Neural crest cell (in vitro differentiated cells): ENCODE results near the gene A3GALT2. TPM values are rescaled to one million over a fixed set of nuclear protein-coding genes. Genes with fewer than 3 reads are reported as not detected.

Experiments used
- DNase-seq: peaks from one replicate; pipeline ENCODE4 v3.0.0; 2021; ENCODE audit warnings: low read depth, mixed read lengths, low spot score
- H3K27ac Mint-ChIP-seq: one replicate; pipeline ENCODE4 v1.8.0; 2021; ENCODE audit warnings: mild to moderate bottlenecking, mixed read lengths; ENCODE audit not compliant: unreplicated experiment
- H3K27me3 Mint-ChIP-seq: 2 replicates; pipeline ENCODE4 v1.8.0; 2021; ENCODE audit warnings: low read depth, mild to moderate bottlenecking, mixed read lengths
- H3K36me3 Mint-ChIP-seq: 2 replicates; pipeline ENCODE4 v1.8.0; 2021; ENCODE audit warnings: low read depth, mild to moderate bottlenecking, mixed read lengths
- H3K4me1 Mint-ChIP-seq: 2 replicates; pipeline ENCODE4 v1.8.0; 2021; ENCODE audit warnings: mixed read lengths
- H3K4me3 Mint-ChIP-seq: one replicate; pipeline ENCODE4 v1.8.0; 2021; ENCODE audit warnings: mild to moderate bottlenecking, mixed read lengths
- H3K9me3 Mint-ChIP-seq: 2 replicates; pipeline ENCODE4 v1.8.0; 2021; ENCODE audit warnings: mixed read lengths
- CTCF ChIP-seq: fragments of 200-600 bp; sonication (generic); conservative IDR thresholded peaks from 2 replicates; pipeline ENCODE4 v1.5.0; 2021; ENCODE audit warnings: antibody characterized with exemption, mild to moderate bottlenecking
- total RNA-seq: library from RNA; stranded (reverse); gene quantifications from 2 replicates; pipeline ENCODE4 v1.2.1, GENCODE V29; 2021

Gene A3GALT2
- total RNA-seq, 1 donor from 2014 or later = not detected

GRCh38 chr1:33367485-33368405 is 46.8 kb upstream of the A3GALT2 start:
- H3K36me3 Mint-ChIP-seq = peaks cover 4% of the 10 kb centered on the region
- no peaks in the 10 kb centered on the region for H3K27me3 Mint-ChIP-seq
- TF ChIP-seq CTCF = peak; percentile 98
- H3K9me3 Mint-ChIP-seq = no peaks in the 10 kb centered on the region
- H3K4me1 Mint-ChIP-seq = peaks cover 57% of the 10 kb centered on the region
- peak; percentile 94 for DNase-seq
- H3K27ac Mint-ChIP-seq = peak overlapping the region; percentile 62
- H3K4me3 Mint-ChIP-seq = peak overlapping the region; percentile 64

DNA sequence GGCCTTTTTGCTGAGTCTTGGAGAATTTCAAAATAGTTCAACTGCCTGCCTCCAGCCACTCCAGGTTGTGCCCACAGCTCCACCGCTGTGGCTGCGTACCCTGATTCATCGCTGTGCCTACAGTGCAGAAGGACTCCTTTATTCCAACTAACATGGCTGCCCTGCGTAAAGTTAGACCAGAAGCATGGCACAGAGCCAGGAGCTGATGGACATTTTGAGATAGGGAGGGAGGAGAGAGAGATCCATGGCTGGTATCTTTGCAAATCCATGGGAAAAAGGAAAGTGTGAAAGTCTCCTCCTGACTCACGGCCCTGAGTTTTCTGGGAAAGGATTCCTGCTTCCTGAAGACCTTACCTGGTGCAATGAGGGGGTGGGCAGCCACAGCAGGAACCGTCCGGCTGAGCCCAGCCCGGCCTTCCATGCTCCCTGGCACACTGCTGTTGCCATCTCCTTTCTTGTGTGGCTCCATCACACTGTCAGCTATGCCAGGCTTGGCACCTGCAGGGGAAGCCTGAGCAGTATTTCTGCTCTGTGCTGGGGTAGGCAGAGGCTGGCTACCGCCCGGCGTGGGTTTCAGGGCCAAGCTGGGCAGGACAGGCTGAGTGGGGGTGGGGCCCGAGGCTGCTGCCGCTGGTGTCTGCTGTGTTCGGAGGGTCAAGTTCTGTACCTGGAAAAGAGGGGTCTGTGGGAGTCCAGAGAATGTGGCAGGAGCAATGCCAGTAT is 46.0 kb upstream of the A3GALT2 start:
- peaks cover 4% of the 10 kb centered on the region for H3K36me3 Mint-ChIP-seq
- no peak for DNase-seq
- no peaks in the 10 kb centered on the region for H3K9me3 Mint-ChIP-seq
- H3K4me3 Mint-ChIP-seq = peak overlapping the region; percentile 64
- peak overlapping the region; percentile 8 for H3K27ac Mint-ChIP-seq
- peaks cover 62% of the 10 kb centered on the region for H3K4me1 Mint-ChIP-seq
- no peaks in the 10 kb centered on the region for H3K27me3 Mint-ChIP-seq
- TF ChIP-seq CTCF = no peak

- TF ChIP-seq CTCF = no peak
- Mint-ChIP-seq H3K36me3 (no peaks in the 10 kb centered on the region), H3K4me3 (peak overlapping the region; percentile 81), H3K27me3 (no peaks in the 10 kb centered on the region), H3K27ac (peak overlapping the region; percentile 97), H3K4me1 (peaks cover 75% of the 10 kb centered on the region), H3K9me3 (no peaks in the 10 kb centered on the region)
- no peak for DNase-seq
These were observed 44.7 kb upstream of the A3GALT2 start for GRCh38 chr1:33365560-33365997.

- Mint-ChIP-seq H3K9me3 (no peaks in the 10 kb centered on the region), H3K4me3 (peak overlapping the region; percentile 81), H3K4me1 (peaks cover 84% of the 10 kb centered on the region), H3K27ac (peak overlapping the region; percentile 97), H3K27me3 (no peaks in the 10 kb centered on the region), H3K36me3 (no peaks in the 10 kb centered on the region)
- no peak for TF ChIP-seq CTCF
- DNase-seq = no peak
These were observed 43.6 kb upstream of the A3GALT2 start for GRCh38 chr1:33364565-33364918.

- Mint-ChIP-seq H3K27ac (peak overlapping the region; percentile 100), H3K36me3 (no peaks in the 10 kb centered on the region), H3K9me3 (no peaks in the 10 kb centered on the region), H3K27me3 (no peaks in the 10 kb centered on the region), H3K4me3 (peak overlapping the region; percentile 81), H3K4me1 (peaks cover 95% of the 10 kb centered on the region)
- peak; percentile 47 for DNase-seq
- TF ChIP-seq CTCF = no peak
These were observed 42.6 kb upstream of the A3GALT2 start for GRCh38 chr1:33363470-33363861.
